ENCODE measurements around the gene THRB. TPM values are rescaled to one million over a fixed set of nuclear protein-coding genes. Genes with fewer than 3 reads are reported as not detected.

The THRB gene
- total RNA-seq, 1 experiment from 2014 or later = not detected

GRCh38 chr3:24507776-24508422, 13.2 kb upstream of the THRB start:
- H3K9me2 ChIP-seq (replicated peaks; ENCODE audit: insufficient read depth, low read length) = no peaks in the 10 kb centered on the region
- no peak overlapping the region for H3K9ac ChIP-seq (ENCODE audit: low read length)
- no peak overlapping the region for H2AFZ ChIP-seq (ENCODE audit: low read length)
- H4K20me1 ChIP-seq (ENCODE audit: insufficient read depth, low read depth, low read length) = no peaks in the 10 kb centered on the region
- no peaks in the 10 kb centered on the region for H3K36me3 ChIP-seq (ENCODE audit: insufficient read depth, low read length)
- H3K4me3 ChIP-seq (ENCODE audit: low read length) = no peak overlapping the region
- no peaks in the 10 kb centered on the region for H3K27me3 ChIP-seq (ENCODE audit: low read length)
- H3K27ac ChIP-seq (ENCODE audit: low read length) = no peak overlapping the region
- no peak overlapping the region for H3K4me2 ChIP-seq (ENCODE audit: low read depth, low read length, poor library complexity, severe bottlenecking)
- no peaks in the 10 kb centered on the region for H3K9me3 ChIP-seq (ENCODE audit: low read length)
- DNase-seq = no peak
- peaks cover 7% of the 10 kb centered on the region; the same call in 1 of the 2 replicates for H3K4me1 ChIP-seq (ENCODE audit: low read length)
- no peaks in the 10 kb centered on the region for H3K79me2 ChIP-seq (ENCODE audit: low read length)

GRCh38 chr3:24506966-24507775, 12.5 kb upstream of the THRB start:
- Histone ChIP-seq H3K9me3 (ENCODE audit: low read length) (no peaks in the 10 kb centered on the region), H3K27me3 (ENCODE audit: low read length) (no peaks in the 10 kb centered on the region), H3K9ac (ENCODE audit: low read length) (no peak overlapping the region), H3K4me2 (ENCODE audit: low read depth, low read length, poor library complexity, severe bottlenecking) (no peak overlapping the region), H3K9me2 (replicated peaks; ENCODE audit: insufficient read depth, low read length) (no peaks in the 10 kb centered on the region), H3K27ac (ENCODE audit: low read length) (no peak overlapping the region), H3K79me2 (ENCODE audit: low read length) (no peaks in the 10 kb centered on the region), H3K4me1 (ENCODE audit: low read length) (peaks cover 7% of the 10 kb centered on the region; the same call in 1 of the 2 replicates), H3K36me3 (ENCODE audit: insufficient read depth, low read length) (no peaks in the 10 kb centered on the region), H3K4me3 (ENCODE audit: low read length) (no peak overlapping the region), H4K20me1 (ENCODE audit: insufficient read depth, low read depth, low read length) (no peaks in the 10 kb centered on the region), H2AFZ (ENCODE audit: low read length) (no peak overlapping the region)
- DNase-seq = no peak

GRCh38 chr3:24505691-24506550, 11.3 kb upstream of the THRB start:
- H3K27ac ChIP-seq (ENCODE audit: low read length) = no peak overlapping the region
- H3K9me2 ChIP-seq (replicated peaks; ENCODE audit: insufficient read depth, low read length) = no peaks in the 10 kb centered on the region
- no peak overlapping the region for H2AFZ ChIP-seq (ENCODE audit: low read length)
- no peaks in the 10 kb centered on the region for H3K9me3 ChIP-seq (ENCODE audit: low read length)
- no peak overlapping the region for H3K4me2 ChIP-seq (ENCODE audit: low read depth, low read length, poor library complexity, severe bottlenecking)
- no peak for DNase-seq
- no peaks in the 10 kb centered on the region for H4K20me1 ChIP-seq (ENCODE audit: insufficient read depth, low read depth, low read length)
- no peaks in the 10 kb centered on the region for H3K36me3 ChIP-seq (ENCODE audit: insufficient read depth, low read length)
- no peak overlapping the region for H3K9ac ChIP-seq (ENCODE audit: low read length)
- no peaks in the 10 kb centered on the region for H3K27me3 ChIP-seq (ENCODE audit: low read length)
- peaks cover 7% of the 10 kb centered on the region; the same call in 1 of the 2 replicates for H3K4me1 ChIP-seq (ENCODE audit: low read length)
- no peak overlapping the region for H3K4me3 ChIP-seq (ENCODE audit: low read length)
- no peaks in the 10 kb centered on the region for H3K79me2 ChIP-seq (ENCODE audit: low read length)

- Histone ChIP-seq H3K27me3 (ENCODE audit: low read length) (no peaks in the 10 kb centered on the region), H3K9me3 (ENCODE audit: low read length) (no peaks in the 10 kb centered on the region), H2AFZ (ENCODE audit: low read length) (no peak overlapping the region), H3K27ac (ENCODE audit: low read length) (no peak overlapping the region), H3K4me3 (ENCODE audit: low read length) (no peak overlapping the region), H3K79me2 (ENCODE audit: low read length) (no peaks in the 10 kb centered on the region), H3K9me2 (replicated peaks; ENCODE audit: insufficient read depth, low read length) (no peaks in the 10 kb centered on the region), H3K4me2 (ENCODE audit: low read depth, low read length, poor library complexity, severe bottlenecking) (no peak overlapping the region), H3K9ac (ENCODE audit: low read length) (no peak overlapping the region), H3K4me1 (ENCODE audit: low read length) (peaks cover 7% of the 10 kb centered on the region; the same call in 1 of the 2 replicates), H3K36me3 (ENCODE audit: insufficient read depth, low read length) (no peaks in the 10 kb centered on the region), H4K20me1 (ENCODE audit: insufficient read depth, low read depth, low read length) (no peaks in the 10 kb centered on the region)
- DNase-seq = no peak
Observed at GRCh38 chr3:24504772-24505171, 10.1 kb upstream of the THRB start.

GRCh38 chr3:24503616-24504113, 9.0 kb upstream of the THRB start:
- Histone ChIP-seq H2AFZ (ENCODE audit: low read length) (no peak overlapping the region), H3K9ac (ENCODE audit: low read length) (no peak overlapping the region), H3K36me3 (ENCODE audit: insufficient read depth, low read length) (no peaks in the 10 kb centered on the region), H3K9me2 (replicated peaks; ENCODE audit: insufficient read depth, low read length) (no peaks in the 10 kb centered on the region), H4K20me1 (ENCODE audit: insufficient read depth, low read depth, low read length) (no peaks in the 10 kb centered on the region), H3K27ac (ENCODE audit: low read length) (no peak overlapping the region), H3K4me2 (ENCODE audit: low read depth, low read length, poor library complexity, severe bottlenecking) (no peak overlapping the region), H3K79me2 (ENCODE audit: low read length) (no peaks in the 10 kb centered on the region), H3K27me3 (ENCODE audit: low read length) (no peaks in the 10 kb centered on the region), H3K4me3 (ENCODE audit: low read length) (no peak overlapping the region), H3K9me3 (ENCODE audit: low read length) (no peaks in the 10 kb centered on the region), H3K4me1 (ENCODE audit: low read length) (peaks cover 7% of the 10 kb centered on the region; the same call in 1 of the 2 replicates)
- peak; percentile 24 for DNase-seq

- Histone ChIP-seq H3K4me2 (ENCODE audit: low read depth, low read length, poor library complexity, severe bottlenecking) (no peak overlapping the region), H2AFZ (ENCODE audit: low read length) (no peak overlapping the region), H3K9me3 (ENCODE audit: low read length) (no peaks in the 10 kb centered on the region), H3K9me2 (replicated peaks; ENCODE audit: insufficient read depth, low read length) (no peaks in the 10 kb centered on the region), H3K4me1 (ENCODE audit: low read length) (0 out of 2 replicates have a peak, but pooled peaks cover 1% of the 10 kb centered on the region), H3K36me3 (ENCODE audit: insufficient read depth, low read length) (no peaks in the 10 kb centered on the region), H3K79me2 (ENCODE audit: low read length) (no peaks in the 10 kb centered on the region), H3K27ac (ENCODE audit: low read length) (no peak overlapping the region), H3K9ac (ENCODE audit: low read length) (no peak overlapping the region), H4K20me1 (ENCODE audit: insufficient read depth, low read depth, low read length) (no peaks in the 10 kb centered on the region), H3K27me3 (ENCODE audit: low read length) (no peaks in the 10 kb centered on the region), H3K4me3 (ENCODE audit: low read length) (no peak overlapping the region)
- DNase-seq = no peak
Observed at GRCh38 chr3:24502690-24503089, 8.0 kb upstream of the THRB start.

- no peaks in the 10 kb centered on the region for H3K9me2 ChIP-seq (replicated peaks; ENCODE audit: insufficient read depth, low read length)
- no peaks in the 10 kb centered on the region for H3K79me2 ChIP-seq (ENCODE audit: low read length)
- H4K20me1 ChIP-seq (ENCODE audit: insufficient read depth, low read depth, low read length) = no peaks in the 10 kb centered on the region
- no peak overlapping the region for H3K9ac ChIP-seq (ENCODE audit: low read length)
- no peaks in the 10 kb centered on the region for H3K4me1 ChIP-seq (ENCODE audit: low read length)
- no peak for DNase-seq
- no peaks in the 10 kb centered on the region for H3K36me3 ChIP-seq (ENCODE audit: insufficient read depth, low read length)
- no peak overlapping the region for H3K4me2 ChIP-seq (ENCODE audit: low read depth, low read length, poor library complexity, severe bottlenecking)
- H3K9me3 ChIP-seq (ENCODE audit: low read length) = no peaks in the 10 kb centered on the region
- no peak overlapping the region for H2AFZ ChIP-seq (ENCODE audit: low read length)
- no peaks in the 10 kb centered on the region for H3K27me3 ChIP-seq (ENCODE audit: low read length)
- no peak overlapping the region for H3K4me3 ChIP-seq (ENCODE audit: low read length)
- no peak overlapping the region for H3K27ac ChIP-seq (ENCODE audit: low read length)
Observed at GRCh38 chr3:24500806-24501205, 6.2 kb upstream of the THRB start.

GRCh38 chr3:24499991-24500390, 5.3 kb upstream of the THRB start:
- Histone ChIP-seq H3K4me2 (ENCODE audit: low read depth, low read length, poor library complexity, severe bottlenecking) (no peak overlapping the region), H3K9me2 (replicated peaks; ENCODE audit: insufficient read depth, low read length) (no peaks in the 10 kb centered on the region), H3K36me3 (ENCODE audit: insufficient read depth, low read length) (no peaks in the 10 kb centered on the region), H3K27ac (ENCODE audit: low read length) (no peak overlapping the region), H3K4me1 (ENCODE audit: low read length) (no peaks in the 10 kb centered on the region), H3K9ac (ENCODE audit: low read length) (no peak overlapping the region), H3K27me3 (ENCODE audit: low read length) (no peaks in the 10 kb centered on the region), H3K79me2 (ENCODE audit: low read length) (no peaks in the 10 kb centered on the region), H4K20me1 (ENCODE audit: insufficient read depth, low read depth, low read length) (no peaks in the 10 kb centered on the region), H2AFZ (ENCODE audit: low read length) (no peak overlapping the region), H3K4me3 (ENCODE audit: low read length) (no peak overlapping the region), H3K9me3 (ENCODE audit: low read length) (no peaks in the 10 kb centered on the region)
- no peak for DNase-seq

Data from Karpas-422 (cell line).